C4-2B (cell line): ENCODE measurements around the gene QRFP.

Experiments
- CTCF ChIP-seq: fragments of 450-650 bp; conservative IDR thresholded peaks from 2 replicates; pipeline ENCODE4 v1.5.1; 2017; ENCODE audit warnings: mild to moderate bottlenecking
- ZFX ChIP-seq: fragments of 450-650 bp; IDR thresholded peaks from 2 replicates; pipeline ENCODE4 v1.6.1; 2017

DNA sequence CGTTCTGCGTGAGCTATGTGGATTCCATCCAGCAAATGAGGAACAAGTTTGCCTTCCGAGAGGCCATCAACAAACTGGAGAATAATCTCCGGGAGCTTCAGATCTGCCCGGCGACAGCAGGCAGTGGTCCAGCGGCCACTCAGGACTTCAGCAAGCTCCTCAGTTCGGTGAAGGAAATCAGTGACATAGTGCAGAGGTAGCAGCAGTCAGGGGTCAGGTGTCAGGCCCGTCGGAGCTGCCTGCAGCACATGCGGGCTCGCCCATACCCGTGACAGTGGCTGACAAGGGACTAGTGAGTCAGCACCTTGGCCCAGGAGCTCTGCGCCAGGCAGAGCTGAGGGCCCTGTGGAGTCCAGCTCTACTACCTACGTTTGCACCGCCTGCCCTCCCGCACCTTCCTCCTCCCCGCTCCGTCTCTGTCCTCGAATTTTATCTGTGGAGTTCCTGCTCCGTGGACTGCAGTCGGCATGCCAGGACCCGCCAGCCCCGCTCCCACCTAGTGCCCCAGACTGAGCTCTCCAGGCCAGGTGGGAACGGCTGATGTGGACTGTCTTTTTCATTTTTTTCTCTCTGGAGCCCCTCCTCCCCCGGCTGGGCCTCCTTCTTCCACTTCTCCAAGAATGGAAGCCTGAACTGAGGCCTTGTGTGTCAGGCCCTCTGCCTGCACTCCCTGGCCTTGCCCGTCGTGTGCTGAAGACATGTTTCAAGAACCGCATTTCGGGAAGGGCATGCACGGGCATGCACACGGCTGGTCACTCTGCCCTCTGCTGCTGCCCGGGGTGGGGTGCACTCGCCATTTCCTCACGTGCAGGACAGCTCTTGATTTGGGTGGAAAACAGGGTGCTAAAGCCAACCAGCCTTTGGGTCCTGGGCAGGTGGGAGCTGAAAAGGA lies 10.9 kb downstream of the QRFP start:
- TF ChIP-seq CTCF: no peak
- TF ChIP-seq ZFX: no peak
